Activated CD4-positive, CD25-positive, alpha-beta regulatory T cell treated with anti-CD3 and anti-CD28 coated beads, Interleukin-2, amount 50 U/mL, for 72 hours (primary cell): ENCODE data around the gene GLT1D1.
"Not testable (repeated sequence)": the region's sequence is repeated elsewhere in the genome, so short reads cannot be mapped to it uniquely, and the experiment has no call there.

Experiments
- DNase-seq: peaks from one replicate; pipeline ENCODE4 v3.0.0; 2021

GLT1D1 gene

DNA sequence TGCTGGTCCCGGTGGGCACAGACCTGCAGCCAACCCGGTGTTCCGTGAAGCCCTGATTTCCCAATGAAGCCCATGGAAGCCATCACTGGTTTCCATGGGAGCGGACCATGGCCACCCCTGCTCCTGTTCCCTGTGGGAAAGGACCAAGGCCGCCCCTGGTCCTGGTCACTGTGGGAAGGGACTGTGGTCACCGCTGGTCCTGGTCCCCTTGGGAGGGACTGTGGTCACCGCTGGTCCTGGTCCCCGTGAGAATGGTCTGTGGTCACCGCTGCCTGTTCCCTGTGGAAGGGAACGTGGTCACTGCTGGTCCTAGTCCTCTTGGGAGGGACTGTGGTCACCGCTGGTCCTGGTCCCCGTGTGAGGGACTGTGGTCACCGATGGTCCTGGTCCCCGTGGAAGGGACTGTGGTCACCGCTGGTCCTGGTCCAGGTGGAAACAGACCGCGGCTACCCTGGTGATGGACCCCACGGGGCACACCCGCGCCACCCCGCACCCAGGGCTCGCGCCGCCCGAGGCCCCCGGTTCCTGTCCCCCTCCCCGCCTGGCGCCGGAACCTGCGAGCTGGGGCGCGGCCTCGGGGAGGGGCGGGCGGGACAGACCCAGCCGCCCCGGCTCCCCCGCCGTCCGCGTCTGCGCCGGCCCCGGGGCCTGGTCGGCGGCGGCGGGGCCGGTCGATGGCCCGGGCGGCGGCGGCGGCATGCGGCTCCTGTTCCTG is at the start of gene GLT1D1:
GLT1D1 (plus strand) TSS at position 594 of the 715 bp plus-strand sequence; CDS start at position 698, 104 bp downstream.
- no peak for DNase-seq

- DNase-seq: no peak
Observed at GRCh38 chr12:128803788-128804187, 49.5 kb upstream of the GLT1D1 start.

GRCh38 chr12:128804762-128805161 is 48.5 kb upstream of the GLT1D1 start:
- DNase-seq: no peak

DNA sequence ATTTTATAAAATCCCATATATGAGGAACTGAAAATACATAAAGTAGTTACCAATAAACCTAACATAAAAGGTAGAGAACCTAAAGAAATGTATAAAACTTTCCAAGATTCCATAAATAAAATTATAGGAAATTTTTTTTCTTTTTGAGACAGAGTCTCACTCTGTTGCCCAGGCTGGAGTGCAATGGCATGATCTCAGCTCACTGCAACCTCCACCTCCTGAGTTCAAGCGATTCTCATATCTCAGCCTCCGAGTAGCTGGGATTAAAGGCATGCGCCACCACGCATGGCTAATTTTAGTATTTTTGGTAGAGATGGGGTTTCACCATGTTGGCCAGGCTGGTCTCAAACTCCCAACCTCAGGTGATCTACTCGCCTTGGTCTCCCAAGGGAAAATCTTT is 47.9 kb upstream of the GLT1D1 start:
- not testable (repeated sequence) for DNase-seq

GRCh38 chr12:128806573-128806972 is 46.7 kb upstream of the GLT1D1 start:
- no peak for DNase-seq

GRCh38 chr12:128807161-128807724 is 46.0 kb upstream of the GLT1D1 start:
- no peak for DNase-seq

DNA sequence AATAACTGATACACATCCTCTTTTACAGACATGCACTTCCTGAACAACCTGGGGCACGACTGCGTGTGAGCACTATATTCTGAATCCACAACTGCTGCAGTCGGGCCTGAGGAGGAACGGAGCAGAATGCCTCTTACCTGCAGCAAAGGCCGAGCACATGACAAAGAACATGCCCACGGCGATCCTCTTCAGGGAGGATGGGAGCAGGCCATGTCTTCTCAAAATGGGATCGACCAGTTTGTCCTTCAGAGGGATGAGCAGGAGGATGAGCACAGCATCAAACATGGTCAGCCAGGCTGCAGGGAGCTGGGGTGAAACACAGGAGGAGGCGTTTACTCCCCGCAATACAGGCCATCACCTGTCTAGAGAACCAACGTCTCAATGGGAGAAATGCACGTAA is 44.6 kb upstream of the GLT1D1 start:
- DNase-seq: no peak

GRCh38 chr12:128810182-128811127 is 42.8 kb upstream of the GLT1D1 start:
- peak; percentile 39 for DNase-seq

GRCh38 chr12:128811806-128812205 is 41.5 kb upstream of the GLT1D1 start:
- no peak for DNase-seq

DNA sequence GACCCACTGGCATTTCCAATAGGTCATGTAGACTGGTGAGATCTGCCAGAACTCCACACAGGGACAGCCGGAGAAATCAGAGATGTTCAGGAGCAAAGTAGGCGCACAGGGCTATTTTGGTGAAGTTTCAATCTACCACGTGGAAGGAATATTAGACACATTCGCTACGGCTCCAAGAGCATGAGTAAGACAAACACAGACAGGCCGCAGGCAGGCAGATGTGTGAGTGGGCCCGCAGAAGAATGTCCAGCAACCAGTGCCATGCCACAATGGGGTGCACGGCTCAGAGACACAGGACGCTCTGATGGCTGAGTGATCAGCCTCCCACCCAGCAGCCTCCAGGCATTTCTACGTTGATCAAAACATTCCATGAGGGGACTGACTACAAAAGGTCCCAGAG is 39.9 kb upstream of the GLT1D1 start:
- no peak for DNase-seq

DNA sequence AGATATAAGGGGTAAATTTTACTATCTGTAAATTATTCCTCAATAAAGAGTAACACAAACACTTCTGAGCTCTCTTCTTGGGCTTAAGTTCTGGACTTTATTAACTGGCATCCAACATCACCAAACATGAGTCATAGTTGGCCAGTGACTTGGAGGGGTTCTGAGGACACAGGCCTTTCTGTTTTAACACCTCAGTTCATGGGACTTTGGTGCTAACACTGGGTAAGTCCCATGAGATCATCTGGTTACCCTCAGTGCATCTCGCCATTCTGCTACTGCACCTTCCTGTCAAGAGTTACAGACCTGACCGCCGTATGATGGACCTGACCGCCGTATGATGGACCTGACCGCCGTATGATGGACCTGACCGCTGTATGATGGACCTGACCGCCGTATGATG is 39.4 kb upstream of the GLT1D1 start:
- no peak for DNase-seq

DNA sequence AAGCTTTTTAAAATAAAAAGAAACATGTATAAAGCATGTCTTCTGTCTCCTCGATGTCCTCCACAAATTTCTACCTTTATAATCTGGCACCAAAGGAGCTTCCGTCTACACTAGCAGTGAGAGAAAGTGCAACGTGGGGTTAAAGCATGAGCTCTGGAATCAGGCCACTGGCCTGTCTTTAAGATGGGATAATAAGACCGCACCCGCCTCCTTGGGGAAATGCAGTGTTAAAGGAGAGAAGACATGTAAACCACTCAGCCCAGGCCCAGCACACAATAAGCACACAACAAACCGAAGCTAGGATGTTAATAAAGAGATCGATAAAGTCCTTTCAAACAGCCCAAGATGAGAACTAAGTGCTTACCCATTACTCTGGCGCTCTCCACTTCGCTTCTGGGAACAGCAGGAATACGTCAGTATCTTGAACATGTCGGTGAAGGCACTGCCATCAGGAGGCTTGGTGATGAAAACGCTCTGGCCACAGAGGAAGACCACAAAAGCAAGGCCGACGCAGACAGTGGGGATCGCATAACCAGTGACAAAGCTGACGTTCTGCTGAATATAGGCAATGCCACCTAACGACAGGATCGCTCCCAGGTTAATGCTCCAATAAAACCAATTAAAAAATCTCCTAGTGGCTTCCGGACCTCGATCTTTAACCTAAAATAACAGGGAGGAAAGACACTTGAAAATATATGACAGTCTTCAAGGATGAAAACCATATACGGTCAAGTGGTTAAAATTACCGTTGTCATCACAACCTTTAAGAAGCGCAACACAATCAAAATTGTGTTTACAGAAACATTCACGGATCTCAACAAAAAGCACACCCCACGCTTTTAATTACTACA is 38.6 kb upstream of the GLT1D1 start:
- no peak for DNase-seq

GRCh38 chr12:128815779-128816642 is 37.3 kb upstream of the GLT1D1 start:
- DNase-seq: no peak

DNA sequence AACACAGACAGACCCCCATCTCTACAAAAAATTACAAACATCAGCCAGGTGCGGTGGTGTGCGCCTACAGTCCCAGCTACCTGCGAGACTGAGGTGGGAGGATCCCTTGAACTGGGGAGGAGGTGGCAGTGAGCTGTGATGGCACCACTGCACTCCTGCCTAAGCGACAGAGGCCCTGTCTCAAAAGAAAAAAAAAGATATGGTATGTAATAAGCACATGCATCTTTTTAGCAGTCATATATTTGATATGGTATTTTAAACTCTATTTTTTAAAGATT is 36.7 kb upstream of the GLT1D1 start:
- no peak for DNase-seq

- no peak for DNase-seq
Observed at GRCh38 chr12:128817111-128818015, 35.9 kb upstream of the GLT1D1 start.

DNA sequence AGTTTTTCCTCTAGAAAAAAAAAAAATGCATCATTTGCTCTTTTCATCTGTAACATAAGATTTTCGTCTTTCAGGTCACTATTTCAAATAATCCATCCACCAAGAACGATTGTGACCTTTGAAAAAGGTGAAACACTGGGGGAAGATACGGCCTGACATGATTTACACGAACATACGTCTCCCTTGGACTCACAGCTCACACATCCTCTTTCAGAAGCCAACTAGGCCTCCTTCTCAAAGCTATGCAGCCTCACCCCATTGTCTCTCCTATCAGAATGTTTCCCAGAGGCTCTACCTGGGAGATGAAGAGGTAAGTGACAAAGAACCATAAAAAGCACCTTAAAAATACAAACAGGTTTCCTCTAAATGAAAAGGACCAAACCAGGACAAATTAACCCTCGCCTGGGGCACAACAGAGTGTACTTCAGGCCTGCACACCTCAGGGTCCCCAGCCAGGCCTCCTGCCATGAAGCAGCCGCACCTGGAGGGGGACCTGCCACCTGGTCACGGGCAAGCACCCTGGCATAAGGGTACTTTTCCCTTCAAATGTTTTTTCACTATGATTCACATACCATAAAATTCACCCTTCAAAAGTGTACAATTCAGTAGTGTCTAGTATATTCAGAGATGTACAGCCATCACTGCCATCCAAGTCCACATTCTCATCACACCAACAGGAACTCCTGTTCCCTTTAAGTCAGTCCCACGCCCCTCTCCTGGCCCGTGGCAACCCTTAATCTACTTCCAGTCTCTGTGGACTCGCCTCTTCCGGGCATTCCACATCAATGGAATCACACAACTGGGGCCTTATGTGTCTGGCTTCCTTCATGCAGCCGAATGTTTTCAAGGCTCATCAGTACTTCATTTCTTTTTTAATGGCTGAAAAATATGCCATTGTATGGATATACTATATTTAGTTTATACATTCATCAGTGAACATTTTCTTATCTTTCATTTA is 34.9 kb upstream of the GLT1D1 start:
- DNase-seq: no peak

GRCh38 chr12:128819293-128820144 is 33.8 kb upstream of the GLT1D1 start:
- DNase-seq: no peak

DNA sequence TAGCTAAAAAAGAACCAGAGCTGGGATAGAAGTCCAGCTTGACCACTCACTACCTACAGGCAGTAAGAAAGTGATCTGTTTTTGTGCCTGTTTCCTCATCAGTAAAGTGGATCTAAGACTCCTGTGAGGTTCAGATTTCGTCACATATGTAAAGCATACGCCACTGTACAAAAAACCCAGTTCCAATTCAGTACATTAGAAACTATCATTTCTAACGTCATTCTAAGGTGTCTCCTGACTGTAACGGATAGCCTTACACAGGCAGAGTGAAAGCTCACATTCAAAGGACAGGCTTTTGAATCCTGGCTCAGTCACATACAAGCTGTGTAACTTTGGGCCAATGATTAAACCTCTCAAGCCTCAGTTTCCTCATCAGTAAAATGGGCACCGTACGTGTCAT is 33.0 kb upstream of the GLT1D1 start:
- no peak for DNase-seq
